ENCODE data around the gene C1orf116.

DNA sequence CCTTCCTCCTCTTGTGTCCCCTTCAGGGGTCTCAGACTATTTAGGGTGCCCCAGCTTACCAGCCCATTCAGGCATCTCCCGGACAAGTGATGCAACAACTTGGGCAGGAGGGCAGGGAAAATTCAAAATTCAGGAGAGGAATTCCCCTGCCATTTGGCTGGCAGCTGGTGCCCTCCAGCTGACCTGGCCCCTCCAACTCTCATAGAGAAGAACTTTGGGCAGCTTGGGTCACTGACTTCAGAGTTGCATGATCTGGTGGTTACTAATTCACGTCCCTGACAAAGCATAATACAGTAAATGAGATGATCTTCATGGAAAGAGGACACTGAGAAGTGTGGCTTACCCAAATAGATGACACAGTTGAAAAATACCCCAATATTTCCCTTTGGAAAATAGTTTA is 62.1 kb downstream of the C1orf116 start, which contains the start of gene FCAMR:
- TF ChIP-seq, protein P1, sequence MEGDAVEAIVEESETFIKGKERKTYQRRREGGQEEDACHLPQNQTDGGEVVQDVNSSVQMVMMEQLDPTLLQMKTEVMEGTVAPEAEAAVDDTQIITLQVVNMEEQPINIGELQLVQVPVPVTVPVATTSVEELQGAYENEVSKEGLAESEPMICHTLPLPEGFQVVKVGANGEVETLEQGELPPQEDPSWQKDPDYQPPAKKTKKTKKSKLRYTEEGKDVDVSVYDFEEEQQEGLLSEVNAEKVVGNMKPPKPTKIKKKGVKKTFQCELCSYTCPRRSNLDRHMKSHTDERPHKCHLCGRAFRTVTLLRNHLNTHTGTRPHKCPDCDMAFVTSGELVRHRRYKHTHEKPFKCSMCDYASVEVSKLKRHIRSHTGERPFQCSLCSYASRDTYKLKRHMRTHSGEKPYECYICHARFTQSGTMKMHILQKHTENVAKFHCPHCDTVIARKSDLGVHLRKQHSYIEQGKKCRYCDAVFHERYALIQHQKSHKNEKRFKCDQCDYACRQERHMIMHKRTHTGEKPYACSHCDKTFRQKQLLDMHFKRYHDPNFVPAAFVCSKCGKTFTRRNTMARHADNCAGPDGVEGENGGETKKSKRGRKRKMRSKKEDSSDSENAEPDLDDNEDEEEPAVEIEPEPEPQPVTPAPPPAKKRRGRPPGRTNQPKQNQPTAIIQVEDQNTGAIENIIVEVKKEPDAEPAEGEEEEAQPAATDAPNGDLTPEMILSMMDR (IDR thresholded peaks at IDR 0.05), result no peak
- no peak for TF ChIP-seq POLR2A (IDR thresholded peaks at IDR 0.05)
